Prostate gland (tissue), 2 donors: ENCODE results near the gene EVA1A.

Experiments used
- CTCF ChIP-seq, 4 experiments: fragments of 200-600 bp in 2 of 4; fragments of 450-650 bp in 2 of 4; sonication (generic) in 2 of 4; IDR thresholded peaks; 1 replicate in 3 of 4; 2 replicates in 1 of 4; pipeline ENCODE4 v1.5.1; 2016 to 2019; ENCODE audit warnings: antibody characterized with exemption in 4 of 4, mild to moderate bottlenecking in 2 of 4, moderate library complexity in 2 of 4
- POLR2A ChIP-seq: fragments of 450-650 bp; IDR thresholded peaks from one replicate; pipeline ENCODE4 v1.6.1; 2016; ENCODE audit warnings: antibody characterized with exemption, mild to moderate bottlenecking
- POLR2AphosphoS5 ChIP-seq: sonication (generic); formaldehyde crosslinking; IDR thresholded peaks from one replicate; pipeline ENCODE4 v1.6.1; 2017; ENCODE audit warnings: antibody characterized with exemption

DNA sequence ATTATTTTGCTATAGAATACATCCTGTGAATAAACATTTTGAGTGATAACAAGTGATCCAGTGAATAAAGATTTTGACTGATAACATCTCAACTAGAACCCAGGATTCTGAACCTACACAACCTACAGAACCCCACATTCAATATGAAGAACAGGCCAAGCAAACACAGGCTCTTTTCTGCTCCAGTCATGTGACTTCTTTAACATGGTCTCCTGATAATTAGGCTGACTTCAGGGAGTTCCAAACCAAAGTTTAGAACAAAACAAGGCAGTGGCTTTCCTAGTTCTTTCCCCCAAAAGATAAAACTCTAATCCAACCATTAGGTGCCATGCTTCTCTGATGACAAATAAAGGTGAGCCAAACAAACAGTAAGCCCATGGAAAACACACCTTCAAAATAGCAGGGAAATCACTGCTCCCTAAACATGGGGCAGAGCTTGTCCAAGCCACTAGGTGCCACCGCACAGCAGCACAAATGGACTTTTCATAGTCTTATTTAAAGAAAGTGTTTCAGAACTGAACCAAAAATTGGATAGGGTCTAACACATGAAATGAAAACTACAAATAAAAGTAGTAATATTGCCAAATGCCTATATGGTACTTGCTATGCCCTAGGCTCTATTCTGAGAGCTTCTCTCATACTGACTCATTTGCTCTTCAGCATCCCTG, 95.3 kb downstream of the EVA1A start:
- no peak for TF ChIP-seq POLR2A
- TF ChIP-seq CTCF (IDR thresholded peaks at IDR 0.05) = peak in 2 of 4 experiments; percentile 10 to 37
- TF ChIP-seq POLR2AphosphoS5 = no peak
